ENCODE measurements around the gene ACOT8.

DNA sequence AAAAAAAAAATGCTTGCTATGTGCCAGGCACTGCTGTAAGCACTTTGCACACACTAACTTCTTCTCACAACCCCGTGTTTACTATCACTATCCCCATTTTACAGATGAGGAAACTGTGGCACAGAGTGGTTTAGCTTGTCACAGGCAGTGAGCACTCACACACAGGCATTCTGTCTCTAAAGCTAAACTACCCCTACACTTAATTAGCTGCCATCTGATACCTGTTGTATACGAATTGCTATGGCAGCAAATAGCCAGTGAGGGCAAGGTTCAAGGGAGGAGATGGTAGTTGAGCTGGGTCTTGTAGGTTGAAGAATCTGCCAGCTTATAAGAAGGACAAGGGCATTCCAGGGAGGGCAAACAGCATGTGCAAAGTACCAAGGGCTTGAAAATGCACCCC is 35.2 kb downstream of the ACOT8 start:
- TF ChIP-seq, protein P1, sequence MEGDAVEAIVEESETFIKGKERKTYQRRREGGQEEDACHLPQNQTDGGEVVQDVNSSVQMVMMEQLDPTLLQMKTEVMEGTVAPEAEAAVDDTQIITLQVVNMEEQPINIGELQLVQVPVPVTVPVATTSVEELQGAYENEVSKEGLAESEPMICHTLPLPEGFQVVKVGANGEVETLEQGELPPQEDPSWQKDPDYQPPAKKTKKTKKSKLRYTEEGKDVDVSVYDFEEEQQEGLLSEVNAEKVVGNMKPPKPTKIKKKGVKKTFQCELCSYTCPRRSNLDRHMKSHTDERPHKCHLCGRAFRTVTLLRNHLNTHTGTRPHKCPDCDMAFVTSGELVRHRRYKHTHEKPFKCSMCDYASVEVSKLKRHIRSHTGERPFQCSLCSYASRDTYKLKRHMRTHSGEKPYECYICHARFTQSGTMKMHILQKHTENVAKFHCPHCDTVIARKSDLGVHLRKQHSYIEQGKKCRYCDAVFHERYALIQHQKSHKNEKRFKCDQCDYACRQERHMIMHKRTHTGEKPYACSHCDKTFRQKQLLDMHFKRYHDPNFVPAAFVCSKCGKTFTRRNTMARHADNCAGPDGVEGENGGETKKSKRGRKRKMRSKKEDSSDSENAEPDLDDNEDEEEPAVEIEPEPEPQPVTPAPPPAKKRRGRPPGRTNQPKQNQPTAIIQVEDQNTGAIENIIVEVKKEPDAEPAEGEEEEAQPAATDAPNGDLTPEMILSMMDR (IDR thresholded peaks at IDR 0.05) = no peak
- TF ChIP-seq ZFX (IDR thresholded peaks at IDR 0.05; ENCODE audit: borderline replicate concordance) = no peak
